ENCODE results near the gene BACH1.
A peak's percentile ranks its signal among the peaks of the same experiment; 100 is the strongest.

Gene BACH1

DNA sequence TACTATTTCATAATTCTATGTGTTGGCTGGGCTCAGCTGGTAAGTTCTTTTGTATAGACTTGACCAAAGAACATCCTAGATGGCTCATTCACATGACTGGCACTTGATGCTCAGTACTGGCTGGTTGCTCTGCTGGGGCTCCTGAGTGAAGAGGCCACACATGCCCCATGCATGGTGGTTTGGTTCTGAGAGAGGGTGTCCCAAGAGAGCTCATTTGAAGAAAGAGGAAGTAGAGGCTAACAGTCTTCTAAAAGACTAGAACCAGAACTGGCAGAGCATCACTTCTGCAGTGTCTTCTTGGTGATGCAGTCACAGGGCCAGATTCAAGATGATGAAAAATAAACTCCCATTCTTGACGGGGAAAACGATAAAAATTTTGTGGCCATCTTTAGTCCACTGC, 5.2 kb upstream of the BACH1 start:
- peak in 1 of 3 donors; percentile 60 for DNase-seq

DNA sequence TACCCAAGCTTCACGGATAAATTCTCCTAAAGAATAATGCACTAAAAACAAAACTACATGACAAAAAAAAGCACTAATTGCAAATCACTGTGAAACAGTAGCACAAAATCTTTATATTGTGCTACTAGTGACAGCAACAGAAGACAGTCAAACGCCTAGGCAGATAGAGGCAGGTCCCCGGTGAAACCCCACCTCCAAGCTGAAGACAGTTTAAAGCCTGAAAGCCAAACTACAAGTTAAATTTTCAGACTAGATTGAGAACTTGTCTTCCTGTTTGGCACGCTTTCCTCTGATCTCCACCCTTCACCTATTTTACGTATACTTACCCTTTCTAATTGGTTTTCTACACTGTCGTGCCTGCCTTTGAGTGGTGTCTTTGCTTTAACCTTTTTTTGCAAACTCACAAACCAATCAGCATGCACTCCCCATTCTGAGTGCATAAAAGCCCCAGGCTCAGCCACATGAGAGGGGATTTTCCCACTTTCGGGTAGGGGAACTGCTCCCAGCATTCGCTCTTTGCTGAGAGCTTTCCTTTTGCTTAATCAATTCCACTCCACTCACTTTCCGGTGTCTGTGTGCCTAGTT, 3.6 kb upstream of the BACH1 start:
- DNase-seq: peak in 1 of 3 donors; percentile 45

DNA sequence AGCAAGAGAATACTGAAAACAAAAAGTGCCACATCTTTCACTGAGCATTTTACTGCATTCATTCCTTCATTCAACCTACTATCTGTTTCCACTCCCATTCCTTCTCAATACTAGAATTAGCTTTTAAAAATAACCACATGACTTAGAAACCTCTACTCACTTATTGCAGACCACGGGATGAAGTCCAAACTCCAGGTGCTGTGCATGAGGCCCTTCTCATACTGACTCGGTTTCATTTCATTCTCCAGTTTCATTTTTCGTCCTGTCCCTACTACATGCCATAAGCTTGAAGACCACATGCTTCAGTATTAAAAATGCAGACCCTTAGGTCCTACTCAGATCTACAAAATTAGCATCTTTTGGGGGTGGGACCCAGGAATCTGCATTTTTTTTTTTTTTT, 2.3 kb upstream of the BACH1 start:
- DNase-seq: no peak

DNA sequence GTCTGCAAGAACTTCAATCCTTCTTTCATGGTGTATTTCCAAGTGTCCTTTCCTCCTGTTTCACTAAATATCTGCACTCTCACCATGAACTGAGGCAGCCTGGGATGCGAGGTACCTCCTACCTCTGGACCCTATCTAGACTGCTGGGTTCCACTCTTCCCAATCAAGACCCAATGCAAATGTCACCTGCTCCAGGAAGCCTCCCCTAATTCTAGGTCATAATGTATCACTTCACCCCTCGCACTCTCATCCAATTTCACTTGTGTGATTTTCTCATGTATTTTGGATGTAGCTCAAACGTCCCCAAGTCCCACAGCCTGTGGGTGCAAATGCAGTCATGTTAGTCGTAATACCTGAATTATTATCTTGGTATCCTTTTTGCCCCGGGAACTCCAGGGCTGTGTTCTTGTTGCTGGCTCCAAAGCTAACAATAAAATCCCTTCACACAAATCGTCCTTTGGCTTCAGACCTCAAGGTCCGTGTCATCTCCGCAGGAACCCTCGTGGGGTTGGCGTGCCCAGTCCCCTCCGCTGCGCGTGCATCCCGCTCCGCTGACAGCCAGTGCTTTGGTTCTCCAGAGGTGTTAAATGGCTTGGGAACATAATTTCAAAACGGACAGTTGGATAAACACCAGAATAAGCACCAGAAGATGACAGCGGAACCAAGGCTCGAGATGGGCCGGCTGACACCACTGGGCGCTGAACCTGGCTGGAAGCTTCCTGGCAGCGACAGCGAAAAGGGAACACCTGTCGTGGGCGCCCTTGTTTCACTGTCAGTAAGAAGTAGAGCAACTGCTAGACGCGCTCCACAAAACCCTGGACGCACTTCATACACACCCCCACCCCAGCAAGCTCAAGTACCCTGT, 1.0 kb upstream of the BACH1 start:
- DNase-seq: no peak

DNA sequence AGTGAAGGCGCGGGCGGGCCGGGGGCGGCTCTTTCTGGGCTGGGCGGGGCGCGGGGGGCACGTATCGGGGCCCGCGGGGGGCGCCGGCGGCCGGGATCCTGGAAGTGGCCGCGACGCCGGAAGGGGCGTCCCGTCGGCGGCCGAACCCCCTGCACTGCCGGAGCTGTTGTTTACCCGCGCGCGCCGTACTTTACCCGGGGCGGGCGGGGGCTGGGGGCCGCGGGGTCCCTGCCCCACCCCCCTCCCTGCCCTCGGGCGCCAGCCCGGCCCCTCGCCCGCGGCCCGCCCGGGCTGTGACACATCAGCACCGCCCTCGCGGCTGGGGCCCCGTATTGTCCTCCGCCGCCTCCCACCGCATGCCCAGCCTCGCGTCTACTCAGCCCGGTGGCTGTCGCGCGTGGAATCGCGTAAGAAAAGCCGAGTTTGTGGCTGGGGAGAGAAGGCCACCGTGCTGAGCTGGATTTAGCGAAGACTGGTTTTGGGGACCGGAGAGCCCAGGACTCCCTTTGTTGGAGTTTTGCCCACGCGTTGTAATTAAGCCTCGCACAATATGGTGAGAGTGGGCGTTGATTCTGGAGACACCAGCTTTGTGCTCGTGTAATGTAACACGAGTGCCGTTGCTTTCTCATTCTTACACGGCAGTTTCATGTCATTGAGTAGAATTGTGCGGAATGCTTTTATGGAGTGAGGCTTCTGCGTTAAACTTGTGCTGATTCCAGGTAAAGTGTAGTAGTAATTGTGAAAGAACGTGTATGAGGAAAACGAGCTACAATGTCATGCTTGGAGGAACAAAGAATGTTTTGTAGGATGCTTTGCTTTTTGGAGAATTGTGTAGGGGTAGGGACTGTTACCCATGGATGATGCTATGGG, 559 bp downstream of the BACH1 start:
- DNase-seq: peak; percentile 87 to 93 (median 90)

DNA sequence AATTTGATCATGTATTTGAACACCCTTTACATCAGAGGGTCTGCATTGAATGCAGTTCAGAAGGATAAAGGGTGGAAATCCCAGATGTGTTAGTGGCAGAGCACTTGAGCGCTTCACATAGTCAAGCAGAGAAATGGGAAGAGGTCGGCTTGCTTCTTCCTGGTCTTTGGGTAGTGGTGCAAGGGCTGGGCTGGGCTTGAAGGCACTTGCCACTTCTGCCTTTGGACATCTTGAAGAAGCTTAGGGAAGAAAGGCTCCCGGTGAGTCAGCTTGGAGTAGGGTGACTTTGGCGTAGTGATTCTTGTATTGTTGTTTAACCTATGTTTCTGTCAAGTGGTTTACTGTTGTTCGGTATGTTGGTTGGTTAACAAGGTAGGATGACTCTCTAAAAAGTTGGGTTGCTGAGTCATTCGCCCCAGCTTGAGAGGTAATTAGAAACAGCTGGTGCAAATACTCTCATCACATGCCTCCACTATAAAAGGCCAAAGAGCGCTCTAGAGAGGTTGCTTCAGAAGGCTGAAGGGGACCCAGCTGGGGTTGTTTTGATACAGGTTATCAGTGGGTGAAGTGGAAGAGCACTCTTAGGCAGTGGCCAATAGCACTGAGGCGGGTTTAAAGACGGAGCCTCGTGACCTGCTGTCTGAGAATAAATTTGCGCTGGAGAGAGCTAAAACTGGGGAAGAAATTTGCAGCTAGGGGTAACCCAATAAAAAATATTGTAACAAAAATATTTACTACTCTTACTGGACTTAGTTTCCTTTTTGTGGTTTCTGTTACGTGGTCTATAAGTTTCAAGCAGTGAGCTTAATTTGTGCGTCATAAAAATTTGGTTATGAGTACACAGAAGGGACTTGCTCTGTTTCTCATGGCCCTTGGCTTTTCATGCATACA, 1.4 kb downstream of the BACH1 start:
- DNase-seq: peak; percentile 90 to 93 (median 91)

DNA sequence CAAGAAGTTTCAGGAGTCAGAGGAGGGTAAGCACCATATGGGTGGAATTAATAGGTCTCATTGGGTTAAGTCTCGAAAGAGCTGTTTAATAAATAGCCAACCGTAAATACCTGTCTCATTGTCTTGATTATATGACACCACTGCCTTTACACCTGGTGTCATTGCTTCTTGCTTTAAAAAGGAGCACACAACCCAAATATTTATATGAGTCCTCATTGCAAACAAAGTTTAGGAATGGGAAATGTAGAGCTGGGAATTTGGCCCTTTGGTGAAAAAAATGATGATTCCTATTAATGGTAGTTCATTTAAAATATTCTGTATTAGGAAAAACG, 2.1 kb downstream of the BACH1 start:
- DNase-seq: no peak

DNA sequence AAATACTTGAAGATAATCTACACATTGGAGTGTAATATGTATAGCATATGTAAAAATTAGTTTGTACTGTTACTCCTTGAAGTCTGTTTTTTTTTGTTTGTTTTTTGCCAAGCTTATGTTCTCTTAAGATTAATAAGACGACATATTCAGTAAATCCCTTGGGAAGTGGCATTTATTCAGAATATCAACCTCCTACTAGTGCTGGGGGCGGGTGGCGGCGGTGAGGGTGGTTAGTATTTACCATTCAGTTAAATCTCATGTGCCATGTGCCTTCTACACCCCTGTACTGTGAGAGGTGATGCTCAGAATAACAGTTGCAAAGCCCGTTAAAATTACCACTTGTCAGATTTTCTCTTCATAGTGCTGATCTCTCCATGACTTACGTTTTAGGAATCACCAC, 3.0 kb downstream of the BACH1 start:
- no peak for DNase-seq

DNA sequence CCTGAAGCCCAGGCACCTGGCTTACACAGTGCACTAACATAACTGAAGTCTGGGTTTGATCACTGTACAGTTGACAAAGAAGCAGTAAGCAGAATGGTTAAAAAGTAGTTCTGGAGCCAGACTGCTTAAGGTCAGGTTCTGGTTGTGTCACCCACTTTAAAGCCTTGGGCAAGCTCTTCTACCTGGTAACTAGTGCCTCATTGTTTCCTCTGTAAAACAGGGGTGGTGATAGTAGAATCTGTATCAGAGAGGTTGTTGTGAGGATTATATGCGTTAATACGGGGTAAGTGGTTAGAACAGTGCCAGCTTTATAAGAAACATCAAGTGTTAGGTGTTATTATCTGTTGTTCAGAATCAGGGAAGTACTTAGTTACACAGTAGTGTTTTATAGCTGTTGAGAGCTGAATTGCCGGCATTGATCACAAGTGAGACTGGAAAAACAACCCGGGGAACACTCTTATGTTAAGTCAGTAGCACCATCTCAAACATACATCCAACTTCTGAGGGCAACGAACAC, 3.7 kb downstream of the BACH1 start:
- no peak for DNase-seq

DNA sequence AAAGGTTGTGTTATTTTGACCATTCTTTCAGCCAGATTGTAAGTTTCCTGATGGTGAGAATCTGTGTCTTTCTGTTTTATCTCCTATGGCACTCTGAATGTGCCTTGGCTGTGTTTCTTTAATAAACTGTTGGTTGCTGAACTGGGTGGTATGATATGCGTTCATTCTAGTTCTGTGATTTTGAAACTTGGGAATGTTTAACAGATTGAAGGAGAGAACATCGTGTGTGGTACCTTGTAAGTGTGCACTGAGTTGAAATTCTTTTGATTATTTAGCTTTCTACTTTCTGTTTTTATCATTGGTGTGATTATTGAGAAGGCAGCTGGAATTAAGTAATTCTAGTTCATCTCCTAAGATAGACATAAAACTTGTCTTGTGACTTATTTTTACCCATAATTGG, 4.6 kb downstream of the BACH1 start:
- DNase-seq: peak in 1 of 3 donors; percentile 54

DNA sequence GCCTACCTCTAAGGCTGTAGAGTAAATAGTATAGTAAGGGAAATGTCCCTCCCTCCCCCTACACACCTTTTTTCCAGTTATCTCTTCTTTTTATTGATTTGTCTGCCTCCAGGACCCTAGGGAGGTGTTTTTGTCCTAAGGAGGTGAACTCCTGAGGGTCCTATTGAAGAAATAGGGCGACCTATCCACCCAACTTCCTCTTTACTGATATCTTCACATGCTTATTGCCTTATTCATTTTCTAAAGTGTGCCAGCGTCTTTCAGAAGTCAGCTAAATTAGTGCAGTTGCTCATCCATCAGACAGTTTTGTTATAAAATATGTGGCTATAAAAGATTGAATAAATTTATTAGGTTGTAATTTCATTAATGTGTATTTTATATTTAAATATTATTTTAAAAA, 5.9 kb downstream of the BACH1 start:
- no peak for DNase-seq

DNA sequence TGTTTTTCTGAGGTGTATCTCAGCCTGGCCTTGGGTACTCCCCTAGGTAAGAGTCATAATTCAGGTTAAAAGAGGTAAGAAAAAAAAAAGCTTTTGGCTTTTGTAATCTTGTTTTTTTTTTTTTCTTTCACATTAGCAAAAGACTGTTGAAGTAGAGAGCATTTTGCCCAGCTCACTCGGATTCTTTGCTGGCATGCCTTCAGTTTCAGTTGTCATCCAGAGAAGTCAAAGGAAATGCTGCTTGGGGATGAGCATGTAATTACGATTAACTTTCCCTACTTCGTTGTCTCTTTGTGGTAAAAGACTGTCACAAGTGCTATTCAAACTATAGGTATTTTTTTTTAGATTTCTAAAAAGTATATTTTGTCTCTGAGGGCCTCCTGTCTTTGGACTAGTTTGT, 6.3 kb downstream of the BACH1 start:
- DNase-seq: no peak

DNA sequence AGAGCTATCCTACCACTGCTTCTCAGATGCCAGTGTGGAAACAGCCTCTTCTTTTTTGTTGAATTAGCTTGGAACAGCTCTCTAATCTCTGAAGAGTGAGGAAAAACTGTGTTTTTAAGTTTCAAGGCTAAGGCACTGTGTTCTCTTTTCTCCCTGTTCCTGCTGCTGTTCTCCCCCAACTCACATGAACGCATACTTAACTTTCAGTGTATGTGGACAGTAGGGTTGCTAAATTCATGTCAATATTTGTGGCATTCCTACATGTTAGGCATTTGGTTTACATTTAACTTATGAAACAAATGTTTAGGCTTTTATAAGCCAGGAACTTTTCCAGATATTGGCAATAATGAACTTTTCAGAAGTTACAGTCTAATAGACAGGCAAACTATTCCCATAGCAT, 6.8 kb downstream of the BACH1 start:
- no peak for DNase-seq

DNA sequence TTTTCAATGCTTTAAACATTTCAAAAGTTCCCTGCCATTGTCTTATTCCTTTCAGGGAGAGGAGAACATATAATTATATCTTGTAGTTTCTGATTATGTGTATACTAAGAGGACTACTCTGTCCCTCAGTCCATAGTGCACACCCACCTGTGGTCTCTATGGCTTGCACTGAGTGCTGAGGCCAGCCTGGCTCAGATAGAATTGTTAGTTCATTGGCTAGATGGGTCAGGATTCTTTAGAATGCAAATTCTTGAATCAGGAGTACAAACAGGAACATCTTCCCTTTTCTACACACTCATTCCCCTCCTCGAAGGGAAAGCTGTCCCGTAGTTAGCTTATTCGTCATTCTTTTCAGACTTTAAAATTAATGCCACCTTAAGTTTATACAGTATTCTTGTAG, 8.2 kb downstream of the BACH1 start:
- DNase-seq: peak in 1 of 3 donors; percentile 61

DNA sequence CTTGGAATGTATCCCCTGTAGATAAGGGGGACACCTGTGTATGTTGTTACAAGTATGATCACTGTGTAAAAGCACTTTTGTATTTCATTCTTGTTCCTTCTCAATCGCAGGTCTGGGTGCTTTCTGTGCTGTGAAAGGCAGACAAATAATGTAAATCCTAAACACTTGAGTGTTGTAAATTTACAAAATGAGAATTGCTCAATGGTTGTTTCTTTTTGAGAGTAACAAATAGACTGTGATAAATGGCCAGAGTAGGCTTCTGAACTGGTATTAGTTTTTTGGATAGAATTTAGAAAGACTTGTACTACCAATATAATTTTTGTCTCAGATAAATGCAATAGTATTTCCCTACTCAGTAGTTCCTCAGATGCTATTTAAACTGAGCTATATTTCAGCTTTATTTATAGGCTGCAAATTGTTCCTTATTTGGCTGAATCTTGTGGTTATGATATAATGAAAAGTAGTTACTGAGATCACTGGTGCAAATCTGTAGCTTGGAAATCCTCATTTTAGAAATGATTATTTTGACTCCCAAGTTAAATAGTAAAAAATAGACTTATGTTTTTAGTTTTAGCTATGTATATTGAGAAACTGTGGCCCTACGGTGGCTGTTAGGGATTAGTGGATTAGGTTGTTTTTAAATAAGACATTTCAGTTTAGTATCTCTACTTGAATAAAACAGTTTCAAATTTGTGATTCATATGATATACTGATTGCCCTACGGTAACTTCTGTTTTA, 9.2 kb downstream of the BACH1 start:
- DNase-seq: peak in 2 of 3 donors; percentile 54 to 68

DNA sequence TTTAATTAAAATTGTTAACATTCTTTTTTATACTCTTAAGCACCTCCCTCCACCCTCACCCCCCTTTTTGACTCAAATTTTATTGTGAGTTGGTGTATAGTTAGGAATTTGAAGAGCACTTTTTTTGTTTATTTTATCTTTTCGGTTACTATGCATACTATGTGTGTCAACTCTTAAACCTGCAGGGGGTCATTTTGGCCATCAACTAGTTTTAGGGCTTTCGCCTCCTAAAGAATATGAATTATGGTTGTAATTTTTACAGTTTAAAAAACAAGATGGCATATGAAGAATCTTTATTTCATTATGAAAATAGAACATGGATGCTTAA, 9.7 kb downstream of the BACH1 start:
- DNase-seq: no peak

DNA sequence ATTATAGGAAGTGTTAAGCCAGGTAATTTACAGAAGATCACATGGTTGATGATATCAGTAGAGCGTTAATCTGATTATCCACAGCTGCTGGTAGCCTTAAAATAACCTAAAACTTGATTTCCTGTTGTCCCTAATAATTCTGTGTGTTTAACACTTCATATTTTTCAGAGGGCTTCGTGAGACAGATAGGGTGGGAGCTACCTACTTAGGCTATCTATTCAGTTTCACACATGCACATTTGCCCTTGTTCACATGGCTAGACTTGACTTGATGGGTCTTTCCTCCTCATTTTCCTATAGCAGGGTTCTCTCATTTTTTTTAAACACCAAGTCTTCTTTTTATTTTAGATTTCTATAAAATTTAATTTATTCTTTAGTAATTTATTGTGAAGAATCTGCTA, 11.0 kb downstream of the BACH1 start:
- DNase-seq: no peak

DNA sequence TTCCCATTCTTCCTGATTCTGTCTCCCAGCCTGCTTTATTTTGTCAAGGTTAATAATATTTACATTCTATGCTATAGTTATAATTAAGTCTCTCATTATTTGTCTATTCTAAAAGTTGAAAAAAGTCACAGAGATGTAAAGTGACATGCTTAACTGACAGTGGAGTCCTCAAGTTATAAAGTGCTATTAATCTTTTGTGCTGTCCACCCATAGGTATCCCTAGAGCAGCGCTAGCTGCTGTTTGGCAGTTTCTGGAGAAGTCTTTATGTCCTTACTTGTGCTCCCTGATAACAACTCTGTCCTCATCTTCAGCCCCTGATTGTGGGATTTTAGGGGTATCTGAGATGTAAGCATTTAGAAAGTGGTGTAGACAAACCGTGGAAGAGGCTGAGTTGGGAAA, 13.1 kb downstream of the BACH1 start:
- DNase-seq: no peak

DNA sequence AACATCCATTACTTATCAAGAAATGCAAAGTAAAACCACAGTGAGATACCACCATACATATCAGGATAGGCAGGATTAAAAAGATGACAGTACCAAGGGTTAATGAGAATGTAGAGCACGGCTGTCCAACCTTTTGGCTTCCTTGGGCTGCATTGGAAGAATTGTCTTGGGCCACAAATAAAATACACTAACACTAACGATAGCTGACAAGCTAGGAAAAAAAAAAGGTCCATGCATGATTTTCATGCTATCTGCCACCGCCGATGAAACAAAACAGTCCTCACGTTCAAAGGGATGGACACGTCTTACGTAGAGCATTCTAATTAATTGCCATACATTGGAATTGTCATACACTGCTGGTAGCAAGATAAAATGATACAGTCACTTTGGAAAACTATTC, 14.3 kb downstream of the BACH1 start:
- DNase-seq: no peak

DNA sequence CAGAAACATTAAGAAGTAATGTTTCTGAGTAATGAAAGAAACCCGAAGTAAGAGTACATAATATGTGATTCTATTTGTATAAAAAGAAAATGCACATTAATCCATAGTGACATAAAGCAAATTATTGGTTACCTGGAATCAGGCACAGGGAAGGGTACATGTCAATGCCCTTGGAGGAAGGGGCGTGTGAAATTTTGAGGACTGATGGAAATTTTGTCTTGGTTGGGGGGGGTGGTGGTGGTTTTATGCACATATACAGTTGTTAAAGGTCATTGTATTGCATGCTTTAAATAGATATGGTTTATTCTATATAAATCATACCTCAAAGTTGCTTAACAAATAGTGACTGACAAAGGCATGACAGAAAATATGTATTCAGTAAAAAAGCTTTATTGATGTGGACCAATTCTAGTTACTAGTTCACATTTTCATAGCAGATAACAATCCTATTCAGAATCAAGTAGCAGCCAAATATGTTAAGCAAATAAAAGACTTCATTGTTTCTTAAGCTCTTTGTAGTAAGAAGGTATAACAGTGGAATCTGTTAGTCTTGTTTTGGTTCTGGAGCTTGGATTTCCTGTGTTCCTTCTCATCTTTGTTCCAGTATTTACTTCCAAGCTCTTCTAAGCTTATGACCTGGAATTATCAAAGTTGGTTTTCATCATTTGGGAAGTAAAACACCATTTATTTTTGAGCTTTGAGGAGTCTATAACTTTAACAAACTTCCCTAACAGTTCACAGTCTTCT, 15.1 kb downstream of the BACH1 start:
- no peak for DNase-seq

DNA sequence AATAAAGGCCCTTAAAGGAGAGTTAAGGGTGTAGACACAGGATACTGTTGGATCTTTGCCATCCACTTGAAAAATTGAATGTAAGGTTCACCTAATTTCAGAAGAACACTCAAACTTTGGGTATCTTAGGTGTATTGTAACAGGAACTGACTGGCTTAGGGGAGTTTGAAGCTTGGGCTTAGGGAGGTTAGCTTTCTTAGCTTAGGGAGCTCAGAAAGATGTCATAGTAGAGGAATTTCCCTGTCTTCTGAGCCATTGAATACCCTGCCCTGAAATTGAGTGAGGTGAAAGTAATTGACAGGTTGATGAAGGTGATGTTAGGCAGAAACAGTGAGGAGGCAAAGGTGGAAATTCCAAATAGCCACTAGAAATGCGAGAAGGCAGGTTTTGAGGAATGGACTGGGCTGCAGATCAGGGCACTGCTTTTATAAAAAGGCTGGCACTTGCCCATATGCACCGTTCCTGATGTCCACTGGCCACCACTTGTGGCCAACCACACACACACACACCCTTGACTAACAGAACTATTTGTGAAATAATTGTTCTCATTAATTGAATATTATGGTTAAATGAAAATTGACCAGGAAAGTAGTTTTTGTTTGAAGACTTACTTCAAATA, 16.5 kb downstream of the BACH1 start:
- DNase-seq: peak in 1 of 3 donors; percentile 39
